NB4 (cell line): ENCODE measurements around the gene ZFHX3.

ENCODE experiments used
- CTCF ChIP-seq: IDR thresholded peaks from one replicate; pipeline ENCODE4 v1.5.1; 2012; ENCODE audit warnings: low read depth, low read length
- MAX ChIP-seq: IDR thresholded peaks from 2 replicates; pipeline ENCODE4 v1.6.1; 2011; ENCODE audit warnings: low read depth, low read length
- POLR2A ChIP-seq: IDR thresholded peaks from 2 replicates; pipeline ENCODE4 v1.6.1; 2011; ENCODE audit warnings: mild to moderate bottlenecking; ENCODE audit not compliant: insufficient read length; ENCODE audit errors: extremely low read depth

GRCh38 chr16:72825912-72826621, 221.9 kb downstream of the ZFHX3 start:
- no peak for TF ChIP-seq CTCF
- no peak for TF ChIP-seq POLR2A
- no peak for TF ChIP-seq MAX
